H9 (cell line): ENCODE results near the gene IDH1. TPM values are rescaled to one million over a fixed set of nuclear protein-coding genes. Genes with fewer than 3 reads are reported as not detected.

Experiments
- DNase-seq: peaks from one replicate; pipeline ENCODE4 v3.0.0-alpha.2; 2017
- H2AFZ ChIP-seq: one replicate; pipeline ENCODE4 v1.6.1; 2013; ENCODE audit warnings: mild to moderate bottlenecking, low read length, control low read depth, moderate library complexity
- H2AK5ac ChIP-seq: 2 replicates; pipeline ENCODE4 v1.6.1; 2013; ENCODE audit warnings: low read length, control low read depth, mixed read lengths; ENCODE audit not compliant: insufficient read length
- H2BK120ac ChIP-seq: one replicate; pipeline ENCODE4 v1.6.1; 2013; ENCODE audit warnings: low read depth, mild to moderate bottlenecking, low read length, control low read depth, inconsistent platforms; ENCODE audit not compliant: poor library complexity, severe bottlenecking
- H2BK12ac ChIP-seq: 2 replicates; pipeline ENCODE4 v1.6.1; 2013; ENCODE audit warnings: low read length, control low read depth, mixed read lengths, low read depth; ENCODE audit not compliant: insufficient read length
- H2BK15ac ChIP-seq: 2 replicates; pipeline ENCODE4 v1.6.1; 2013; ENCODE audit warnings: low read depth, low read length, control low read depth
- H2BK20ac ChIP-seq: one replicate; pipeline ENCODE4 v1.6.1; 2013; ENCODE audit warnings: low read depth, mild to moderate bottlenecking, low read length, control low read depth, inconsistent platforms; ENCODE audit not compliant: poor library complexity, severe bottlenecking
- H2BK5ac ChIP-seq: 2 replicates; pipeline ENCODE4 v1.6.1; 2013; ENCODE audit warnings: low read length, control low read depth, mixed read lengths; ENCODE audit not compliant: insufficient read length
- H3K14ac ChIP-seq: 2 replicates; pipeline ENCODE4 v1.6.1; 2013; ENCODE audit warnings: low read length, control low read depth; ENCODE audit not compliant: insufficient read depth
- H3K18ac ChIP-seq: 2 replicates; pipeline ENCODE4 v1.6.1; 2013; ENCODE audit warnings: low read depth, mild to moderate bottlenecking, mixed read lengths, low read length, control low read depth; ENCODE audit not compliant: insufficient read length
- H3K23ac ChIP-seq: 2 replicates; pipeline ENCODE4 v1.6.1; 2013; ENCODE audit warnings: low read length, control low read depth, mixed read lengths, low read depth; ENCODE audit not compliant: insufficient read length
- H3K23me2 ChIP-seq: 2 replicates; pipeline ENCODE4 v1.6.1; 2013; ENCODE audit warnings: low read depth, mild to moderate bottlenecking, mixed read lengths, low read length, control low read depth; ENCODE audit not compliant: insufficient read length, poor library complexity, severe bottlenecking
- H3K27ac ChIP-seq: 2 replicates; pipeline ENCODE4 v1.5.1; 2013; ENCODE audit warnings: low read length, control low read depth, mixed read lengths, low read depth; ENCODE audit not compliant: insufficient read length
- H3K27me3 ChIP-seq: 2 replicates; pipeline ENCODE4 v1.6.1; 2013; ENCODE audit warnings: low read length, control low read depth, inconsistent platforms; ENCODE audit not compliant: insufficient read depth
- H3K4ac ChIP-seq: 2 replicates; pipeline ENCODE4 v1.6.1; 2013; ENCODE audit warnings: low read depth, mild to moderate bottlenecking, control low read depth, inconsistent platforms, low read length, moderate library complexity
- H3K4me1 ChIP-seq: 2 replicates; pipeline ENCODE4 v1.6.1; 2013; ENCODE audit warnings: low read length, control low read depth, inconsistent platforms; ENCODE audit not compliant: insufficient read depth
- H3K4me2 ChIP-seq: 2 replicates; pipeline ENCODE4 v1.6.1; 2013; ENCODE audit warnings: low read length, control low read depth, mixed read lengths; ENCODE audit not compliant: insufficient read length, insufficient read depth
- H3K56ac ChIP-seq: 2 replicates; pipeline ENCODE4 v1.6.1; 2013; ENCODE audit warnings: low read depth, mild to moderate bottlenecking, mixed read lengths, low read length, control low read depth; ENCODE audit not compliant: insufficient read length
- H3K79me1 ChIP-seq: 2 replicates; pipeline ENCODE4 v1.6.1; 2013; ENCODE audit warnings: low read depth, mild to moderate bottlenecking, moderate library complexity, low read length, control low read depth, inconsistent platforms; ENCODE audit not compliant: insufficient read depth, poor library complexity, severe bottlenecking
- H3K79me2 ChIP-seq: 2 replicates; pipeline ENCODE4 v1.6.1; 2013; ENCODE audit warnings: low read length, control low read depth, inconsistent platforms; ENCODE audit not compliant: insufficient read depth
- H3K9ac ChIP-seq: 2 replicates; pipeline ENCODE4 v1.6.1; 2013; ENCODE audit warnings: low read length, control low read depth, mixed read lengths; ENCODE audit not compliant: insufficient read length; ENCODE audit errors: extremely low read depth
- H3K9me3 ChIP-seq: one replicate; pipeline ENCODE4 v1.6.1; 2013; ENCODE audit warnings: low read depth, low read length, inconsistent platforms; ENCODE audit not compliant: control insufficient read depth
- H3T11ph ChIP-seq: one replicate; pipeline ENCODE4 v1.6.1; 2013; ENCODE audit warnings: mild to moderate bottlenecking, low read length, control low read depth, inconsistent platforms
- H4K20me1 ChIP-seq: one replicate; pipeline ENCODE4 v1.6.1; 2013; ENCODE audit not compliant: control insufficient read depth, insufficient read length, insufficient read depth
- H4K5ac ChIP-seq: 2 replicates; pipeline ENCODE4 v1.6.1; 2013; ENCODE audit warnings: low read depth, mild to moderate bottlenecking, mixed read lengths, low read length, control low read depth; ENCODE audit not compliant: insufficient read length
- H4K8ac ChIP-seq: replicated peaks from 2 replicates; pipeline ENCODE4 v1.6.1; 2013; ENCODE audit warnings: low read length, control low read depth, mixed read lengths, low read depth; ENCODE audit not compliant: insufficient read length
- H4K91ac ChIP-seq: 2 replicates; pipeline ENCODE4 v1.6.1; 2013; ENCODE audit warnings: low read depth, mild to moderate bottlenecking, moderate library complexity, mixed read lengths, low read length, control low read depth; ENCODE audit not compliant: insufficient read length
- H3K27ac Mint-ChIP-seq, 3 experiments: 2 replicates in 2 of 3; 3 replicates in 1 of 3; pipeline ENCODE4 v1.8.0; 2020 to 2021; ENCODE audit warnings: mixed read lengths in 3 of 3, mild to moderate bottlenecking in 1 of 3, moderate library complexity in 1 of 3
- H3K27me3 Mint-ChIP-seq: 2 replicates; pipeline ENCODE4 v1.8.0; 2021; ENCODE audit warnings: low read depth, mild to moderate bottlenecking, moderate library complexity, mixed read lengths
- H3K36me3 Mint-ChIP-seq, 3 experiments: 2 replicates in 2 of 3; 3 replicates in 1 of 3; pipeline ENCODE4 v1.8.0; 2020 to 2021; ENCODE audit warnings: low read depth in 3 of 3, mixed read lengths in 3 of 3; ENCODE audit not compliant: insufficient read depth in 1 of 3
- H3K4me1 Mint-ChIP-seq, 2 experiments: 2 replicates each; pipeline ENCODE4 v1.8.0; 2020; ENCODE audit warnings: mixed read lengths in 2 of 2
- H3K4me3 Mint-ChIP-seq, 2 experiments: 2 replicates in 1 of 2; 3 replicates in 1 of 2; pipeline ENCODE4 v1.8.0; 2020 to 2021; ENCODE audit warnings: mild to moderate bottlenecking in 2 of 2, mixed read lengths in 2 of 2, moderate library complexity in 1 of 2
- H3K9me3 Mint-ChIP-seq, 2 experiments: 2 replicates in 1 of 2; 3 replicates in 1 of 2; pipeline ENCODE4 v1.8.0; 2020; ENCODE audit warnings: mild to moderate bottlenecking in 2 of 2, mixed read lengths in 2 of 2, moderate library complexity in 1 of 2
- CTCF ChIP-seq: fragments of 200-600 bp; sonication (generic); conservative IDR thresholded peaks from 3 replicates; pipeline ENCODE4 v1.8.0; 2021; ENCODE audit warnings: antibody characterized with exemption, mild to moderate bottlenecking
- WGBS: extraction: QIAGEN DNeasy Blood & Tissue Kit; methylation state at CpG from one replicate; pipeline ENCODE4 v1.1.7; 2013; ENCODE audit warnings: missing lambda C conversion rate, low lambda C conversion rate, mixed read lengths; ENCODE audit not compliant: insufficient read length; ENCODE audit errors: extremely low coverage; 5-methylcytosine and 5-hydroxymethylcytosine counted together
- total RNA-seq: library from RNA; stranded (reverse); gene quantifications from 2 replicates; pipeline ENCODE4 v1.2.1, GENCODE V29; 2021

IDH1 gene
- total RNA-seq, 1 experiment from 2014 or later = 234 TPM

- Histone ChIP-seq H3K23ac (no peak overlapping the region), H4K8ac (no peak overlapping the region), H2AK5ac (no peak overlapping the region), H2BK15ac (no peak overlapping the region), H3K27me3 (no peaks in the 10 kb centered on the region), H3K23me2 (no peaks in the 10 kb centered on the region), H3K18ac (no peak overlapping the region), H2BK12ac (no peak overlapping the region), H3K14ac (no peak overlapping the region), H3K79me2 (no peaks in the 10 kb centered on the region), H3K9me3 (no peaks in the 10 kb centered on the region), H3K9ac (no peak overlapping the region), H3K27ac (no peak overlapping the region), H3K4me2 (no peak overlapping the region), H2BK5ac (no peak overlapping the region), H2BK20ac (no peak overlapping the region), H3K79me1 (no peaks in the 10 kb centered on the region), H2AFZ (no peak overlapping the region), H3K4ac (no peak overlapping the region), H4K91ac (no peak overlapping the region), H3T11ph (no peak overlapping the region), H4K5ac (no peak overlapping the region), H2BK120ac (no peak overlapping the region), H3K4me1 (no peaks in the 10 kb centered on the region), H3K56ac (no peak overlapping the region), H4K20me1 (no peaks in the 10 kb centered on the region)
- DNase-seq = no peak
- no peak for TF ChIP-seq CTCF
- no peaks in the 10 kb centered on the region for H3K9me3 Mint-ChIP-seq
- no CpG with 5 or more reads among the region's 3 CpGs for WGBS
- H3K36me3 Mint-ChIP-seq = peaks cover 72 to 93% (median 89%) of the 10 kb centered on the region in 3 experiments
- no peak overlapping the region for H3K27ac Mint-ChIP-seq
- H3K4me3 Mint-ChIP-seq = no peak overlapping the region
- no peaks in the 10 kb centered on the region for H3K4me1 Mint-ChIP-seq
- no peaks in the 10 kb centered on the region for H3K27me3 Mint-ChIP-seq
Measured at GRCh38 chr2:208240619-208241209, 14.2 kb downstream of the IDH1 start.
